Measurements from ENCODE around the gene SEMA3E.
"Not testable (repeated sequence)": the region's sequence is repeated elsewhere in the genome, so short reads cannot be mapped to it uniquely, and the experiment has no call there.

SEMA3E gene

DNA sequence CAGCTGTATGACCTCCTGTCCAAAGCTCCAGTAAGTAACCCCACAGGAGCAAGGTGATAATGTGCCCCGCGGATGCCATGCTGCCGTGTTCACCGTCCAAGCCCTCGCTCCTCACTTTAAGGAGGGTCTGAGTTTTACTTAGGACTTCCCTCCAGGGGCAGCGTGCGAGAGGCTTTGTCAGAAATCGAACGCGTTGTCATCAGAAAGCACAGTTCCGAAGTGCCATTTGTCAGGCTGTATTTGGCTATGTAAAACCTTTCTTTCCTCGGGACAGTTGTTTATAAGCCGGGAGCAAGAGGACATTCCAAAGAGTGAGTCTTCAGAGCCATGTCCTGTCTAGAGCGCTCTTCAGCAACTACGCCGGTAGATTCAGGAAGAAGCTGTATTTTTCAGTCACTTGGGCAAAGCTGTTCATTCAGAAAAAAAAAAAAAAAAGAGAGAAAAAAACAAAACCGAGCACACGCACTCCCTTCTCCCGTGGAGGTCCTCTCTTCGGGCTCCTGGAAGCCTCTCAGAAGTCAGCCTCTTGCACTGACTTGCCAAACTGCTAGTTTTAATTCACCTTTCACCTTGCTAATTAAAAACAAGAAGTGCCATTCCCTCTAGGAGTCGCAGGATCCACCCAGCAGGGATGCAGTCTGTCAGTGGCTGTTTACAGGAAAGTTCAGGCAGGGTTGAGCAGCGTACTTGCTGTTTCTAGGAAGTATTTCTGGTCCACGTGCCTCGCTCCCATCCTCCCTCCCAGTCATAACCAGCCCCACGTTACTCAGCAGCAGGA lies at the start of gene SEMA3E:
Gene SEMA3E, minus strand, starts transcription at position 676 of the 778 bp plus-strand sequence.
- DNase-seq = peak in 2 of 56 donors; percentile 1 to 3

GRCh38 chr7:83697804-83698530 lies 49.0 kb upstream of the SEMA3E start:
- no peak for DNase-seq

- no peak for DNase-seq
Observed at GRCh38 chr7:83696101-83696500, 47.2 kb upstream of the SEMA3E start.

DNA sequence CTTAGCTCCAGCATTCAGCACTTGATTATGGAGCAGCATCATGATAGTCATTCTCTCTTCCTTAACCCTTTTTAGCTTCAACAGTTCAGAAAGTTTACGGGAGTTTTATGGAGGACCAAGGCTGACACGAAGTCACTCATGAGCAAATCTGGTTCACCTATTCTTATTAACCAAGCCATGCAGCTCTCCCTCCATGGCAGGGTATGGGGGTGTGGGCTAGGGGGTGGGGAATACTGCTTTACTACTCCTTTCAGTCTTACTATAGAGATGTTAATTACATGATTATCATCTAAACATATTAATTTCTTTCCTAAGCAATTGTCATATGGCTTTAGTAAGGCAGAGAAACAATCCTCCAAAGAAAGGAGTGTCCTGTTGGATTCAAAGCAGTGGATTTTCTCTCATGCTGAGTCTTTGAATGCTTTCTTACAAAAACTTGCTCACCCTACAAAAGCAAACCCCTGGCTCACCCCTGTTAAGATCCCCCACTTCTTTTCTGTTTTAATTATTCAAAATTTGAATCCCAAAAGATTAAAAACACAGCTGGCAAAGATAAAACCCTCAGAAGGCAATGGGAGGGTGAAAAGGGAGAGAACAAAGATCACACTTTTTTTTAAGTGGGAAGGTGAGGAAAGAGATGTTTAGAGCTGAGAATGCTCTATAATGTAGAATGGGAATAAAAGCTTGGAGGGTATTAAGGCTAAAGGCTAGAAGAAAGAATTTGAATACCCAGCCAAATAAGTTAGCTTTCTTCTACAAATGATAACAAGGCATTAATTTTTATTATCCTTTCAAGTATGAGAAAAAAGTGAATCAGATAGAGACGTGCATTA lies 46.4 kb upstream of the SEMA3E start:
- DNase-seq = no peak

DNA sequence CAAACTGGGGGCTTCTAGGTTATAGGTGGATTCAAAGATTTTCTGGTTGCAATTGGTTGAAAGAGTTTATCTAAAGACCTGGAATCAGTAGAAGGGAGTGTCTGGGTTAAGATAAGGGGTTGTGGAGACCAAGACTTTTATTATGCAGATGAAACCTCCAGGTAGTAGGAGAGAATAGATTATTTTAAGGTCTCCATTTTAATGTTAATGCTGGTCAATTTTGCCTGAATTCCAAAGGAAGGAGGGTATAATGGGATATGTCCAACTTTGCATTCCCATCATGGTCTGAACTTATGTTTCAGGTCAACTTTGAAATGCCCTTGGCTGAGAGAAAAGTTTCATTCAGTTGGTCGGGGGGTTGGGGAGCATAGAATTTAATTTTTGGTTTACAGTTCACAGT lies 44.3 kb upstream of the SEMA3E start:
- DNase-seq = no peak

DNA sequence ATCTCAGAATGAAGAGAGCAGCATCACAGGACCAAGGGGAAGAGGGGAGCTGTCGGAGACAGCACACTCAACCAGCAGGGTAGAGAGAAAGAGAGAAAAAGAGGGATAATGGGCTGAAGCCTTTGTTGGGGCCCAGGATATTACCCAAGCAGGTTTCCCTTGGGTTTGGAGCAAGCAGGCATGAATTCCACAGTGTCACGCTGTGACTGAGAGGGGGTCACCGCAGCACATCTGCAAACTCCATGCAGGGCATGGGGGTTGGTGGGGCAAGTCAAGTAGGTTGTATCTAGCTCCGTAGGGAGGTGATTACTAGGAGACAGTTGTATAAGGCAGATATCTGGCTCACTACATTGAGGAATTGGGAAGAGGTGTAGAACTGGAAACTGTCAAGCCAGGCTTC lies 42.2 kb upstream of the SEMA3E start:
- DNase-seq = no peak

DNA sequence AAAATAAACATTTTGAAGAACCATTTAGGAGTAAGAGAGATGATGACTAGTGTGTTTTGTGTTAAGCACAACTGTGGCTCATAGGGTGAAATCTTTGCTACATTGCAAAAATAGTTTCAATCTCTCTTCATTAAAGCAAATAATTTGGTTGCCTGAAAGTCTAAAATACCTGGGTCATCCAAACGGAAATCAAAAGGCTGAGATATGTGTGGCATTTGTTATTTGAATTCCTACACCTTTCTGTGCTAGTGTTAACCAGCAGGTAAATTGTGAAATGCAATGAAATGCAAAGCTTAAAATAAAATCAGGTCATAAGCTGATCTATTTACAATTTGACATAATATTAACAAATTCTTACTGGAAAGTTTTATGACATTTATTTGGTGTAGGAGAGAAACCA lies 40.9 kb upstream of the SEMA3E start:
- DNase-seq = no peak

- no peak for DNase-seq
Observed at GRCh38 chr7:83686416-83686815, 37.5 kb upstream of the SEMA3E start.

- no peak for DNase-seq
Observed at GRCh38 chr7:83684928-83685327, 36.0 kb upstream of the SEMA3E start.

DNA sequence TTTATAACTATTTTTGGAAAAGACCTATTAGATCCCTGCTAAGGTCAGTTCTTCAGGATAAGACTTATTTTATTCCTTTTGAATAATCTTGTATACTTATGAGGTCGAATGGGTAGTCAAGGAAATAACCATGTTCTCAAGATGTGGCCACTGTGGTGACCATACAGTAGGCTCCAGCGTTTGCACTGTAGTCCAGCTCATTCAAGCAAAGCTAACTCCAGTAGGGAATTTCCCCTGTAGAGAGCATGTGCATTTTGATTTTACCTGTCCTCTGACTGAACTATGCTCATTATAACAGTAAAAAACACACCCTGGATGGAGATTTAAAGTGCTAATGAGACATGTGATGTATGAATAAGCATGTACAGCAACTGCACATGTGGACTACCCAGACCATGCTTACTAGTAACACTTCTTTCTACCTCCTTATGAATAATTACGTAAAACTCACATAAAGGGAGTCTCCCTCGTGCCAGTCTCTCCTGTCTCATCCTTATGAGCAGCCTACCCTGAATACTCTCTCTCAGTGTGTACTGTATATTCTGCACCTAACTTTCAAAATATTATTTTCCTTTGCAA lies 32.4 kb upstream of the SEMA3E start:
- no peak for DNase-seq

GRCh38 chr7:83677180-83677866 lies 28.4 kb upstream of the SEMA3E start:
- DNase-seq = no peak

GRCh38 chr7:83673291-83673690 lies 24.4 kb upstream of the SEMA3E start:
- not testable (repeated sequence) for DNase-seq

DNA sequence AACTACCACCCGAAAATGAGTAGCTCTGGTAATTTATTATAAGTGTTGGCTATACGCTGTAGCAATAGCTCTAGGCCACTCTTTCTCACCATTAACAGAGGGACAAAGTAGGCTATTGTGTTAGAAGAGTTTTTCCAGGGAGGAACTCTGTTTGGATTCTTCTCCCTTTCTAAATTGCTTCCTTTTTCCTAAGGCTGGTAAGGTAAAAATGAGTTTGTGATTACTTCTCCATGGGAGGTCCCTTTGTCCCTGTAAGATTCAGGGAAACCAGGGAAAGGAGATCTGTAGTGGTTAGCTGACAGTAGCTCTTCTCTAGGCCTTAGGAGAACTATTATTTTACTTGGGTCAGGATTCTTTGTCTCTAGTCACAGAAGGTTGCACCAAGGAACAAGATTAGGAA lies 23.2 kb upstream of the SEMA3E start:
- no peak for DNase-seq

DNA sequence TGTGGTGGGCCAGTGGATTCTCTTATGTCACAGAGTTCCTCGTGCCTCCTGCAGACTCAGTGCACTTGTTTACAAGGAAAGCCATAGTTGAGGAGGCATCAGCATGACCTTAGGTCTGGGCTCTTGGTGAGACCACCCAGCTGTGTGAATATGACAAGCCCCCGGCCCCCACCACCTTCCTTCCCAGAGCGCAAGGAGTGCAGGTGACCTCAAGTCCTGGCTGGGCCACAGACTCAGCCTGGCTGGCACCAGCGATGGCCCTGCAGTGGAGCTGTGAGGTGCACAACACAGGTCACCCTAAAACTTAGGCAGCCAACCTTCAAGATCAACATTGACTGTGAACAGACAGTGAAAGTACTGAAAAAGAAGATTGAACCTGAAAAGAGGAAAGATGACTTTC lies 14.2 kb upstream of the SEMA3E start:
- no peak for DNase-seq

- no peak for DNase-seq
Observed at GRCh38 chr7:83658126-83658525, 9.2 kb upstream of the SEMA3E start.

- DNase-seq = peak in 8 of 56 donors; percentile 1 to 67 (median 7)
Observed at GRCh38 chr7:83655951-83656556, 7.1 kb upstream of the SEMA3E start.

- no peak for DNase-seq
Observed at GRCh38 chr7:83652481-83652880, 3.5 kb upstream of the SEMA3E start.

DNA sequence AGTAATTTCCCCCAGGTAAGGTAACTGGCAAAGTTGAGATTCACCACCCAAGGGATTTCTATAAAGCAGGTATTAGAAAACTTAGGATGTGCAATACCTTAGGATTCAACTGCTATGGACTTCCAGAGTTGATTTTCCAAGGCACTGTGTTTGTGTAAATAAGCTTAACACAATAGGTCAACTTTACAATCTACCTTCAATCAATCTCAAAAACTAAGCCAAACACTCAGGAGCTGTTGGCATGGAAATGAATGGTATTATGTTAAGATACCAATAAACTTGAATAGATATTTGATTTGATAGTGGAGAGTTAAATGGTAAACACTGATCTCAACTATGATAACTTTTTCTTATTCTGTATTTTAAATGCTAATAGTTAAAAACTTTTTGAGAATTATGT lies 762 bp upstream of the SEMA3E start:
- no peak for DNase-seq

DNA sequence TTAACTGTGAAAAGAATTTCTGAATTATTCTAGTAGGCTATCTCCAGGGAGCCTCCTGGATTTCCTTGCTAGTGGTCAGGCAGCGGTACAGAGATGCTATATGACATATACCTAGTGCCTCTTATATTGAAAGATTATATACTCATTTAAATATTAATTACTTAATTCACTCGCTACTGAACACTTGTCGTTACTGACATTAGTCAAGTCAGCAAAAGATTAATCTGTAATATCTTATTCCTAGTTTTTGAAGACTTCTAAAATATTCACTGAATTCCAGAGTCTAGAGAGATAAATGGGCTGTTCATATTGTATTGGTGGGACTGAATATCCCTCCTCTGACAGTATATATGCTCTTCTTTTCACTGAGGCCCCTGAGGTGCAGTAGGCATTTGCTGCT lies 2.9 kb downstream of the SEMA3E start:
- DNase-seq = no peak

- no peak for DNase-seq
Observed at GRCh38 chr7:83643739-83644138, 5.2 kb downstream of the SEMA3E start.

DNA sequence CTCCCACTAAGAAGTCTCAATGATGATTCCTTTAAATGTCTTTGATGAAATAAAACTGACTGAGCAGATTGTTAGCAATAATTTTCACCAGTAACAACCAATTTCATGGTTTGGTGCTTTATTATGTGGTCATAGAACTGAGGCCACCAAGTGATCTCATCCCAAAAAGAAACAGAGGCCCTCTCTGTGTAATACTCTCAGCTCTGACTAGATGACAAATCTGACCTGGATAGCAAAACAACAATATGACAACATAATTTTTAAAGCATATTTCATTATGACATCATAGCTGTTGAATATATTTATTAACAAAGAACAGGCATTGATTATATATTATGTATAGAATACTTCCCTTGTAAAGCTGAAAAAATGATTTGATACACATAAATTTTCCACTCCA lies 5.9 kb downstream of the SEMA3E start:
- no peak for DNase-seq

Data from amygdala (tissue), 56 donors.